ENCODE results near the gene ZNF581.
A peak's percentile ranks its signal among the peaks of the same experiment; 100 is the strongest.

ZNF581 gene

DNA sequence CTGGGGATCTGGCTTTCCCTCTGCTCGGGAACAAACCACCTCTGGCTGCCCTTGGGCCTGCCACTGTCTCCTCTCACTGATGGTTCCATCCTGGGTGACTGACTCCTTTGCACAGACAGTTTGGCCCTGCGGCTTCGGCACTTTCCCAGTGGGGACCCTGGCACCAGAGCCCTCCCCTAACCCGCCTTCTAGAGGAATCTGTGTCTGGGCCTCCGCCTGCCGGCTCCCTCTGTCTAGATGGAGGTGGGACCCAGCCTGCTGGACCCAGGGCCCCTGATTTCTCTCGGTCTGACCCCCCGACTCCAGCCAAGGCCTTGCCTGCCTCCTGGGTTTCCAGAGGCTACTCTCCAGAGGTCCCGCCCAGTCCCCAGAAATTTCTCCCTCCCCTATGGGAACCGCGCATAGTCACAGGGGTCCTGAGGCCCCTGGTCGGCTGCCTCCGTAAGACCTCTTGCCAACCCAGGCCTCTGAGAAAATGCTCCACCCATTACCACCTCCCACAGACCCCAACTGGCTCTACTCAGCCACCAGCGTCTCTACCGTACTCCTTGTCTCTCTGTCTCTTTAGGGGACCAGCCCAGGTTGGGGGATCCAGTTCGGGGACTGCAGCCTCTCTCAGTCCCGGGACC is 7.3 kb downstream of the ZNF581 start:
- DNase-seq: no peak

DNA sequence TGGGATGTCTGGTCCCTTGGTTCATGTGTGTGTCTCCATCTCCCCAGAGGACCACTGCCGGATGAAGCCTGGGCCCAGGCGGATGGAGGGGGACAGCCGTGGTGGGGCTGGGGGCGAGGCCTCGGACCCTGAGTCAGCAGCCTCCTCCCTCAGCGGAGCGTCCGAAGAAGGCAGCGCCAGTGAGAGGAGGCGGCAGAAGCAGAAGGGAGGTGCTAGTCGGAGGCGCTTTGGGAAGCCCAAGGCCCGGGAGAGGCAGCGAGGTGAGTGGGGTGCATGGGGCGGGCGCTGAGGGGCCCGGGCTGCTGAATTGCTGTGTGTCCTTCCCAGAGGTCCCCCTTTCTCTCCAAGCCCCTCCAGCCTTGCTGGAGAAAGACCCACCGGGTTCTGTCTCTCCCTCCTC is 7.8 kb downstream of the ZNF581 start:
- DNase-seq: no peak

DNA sequence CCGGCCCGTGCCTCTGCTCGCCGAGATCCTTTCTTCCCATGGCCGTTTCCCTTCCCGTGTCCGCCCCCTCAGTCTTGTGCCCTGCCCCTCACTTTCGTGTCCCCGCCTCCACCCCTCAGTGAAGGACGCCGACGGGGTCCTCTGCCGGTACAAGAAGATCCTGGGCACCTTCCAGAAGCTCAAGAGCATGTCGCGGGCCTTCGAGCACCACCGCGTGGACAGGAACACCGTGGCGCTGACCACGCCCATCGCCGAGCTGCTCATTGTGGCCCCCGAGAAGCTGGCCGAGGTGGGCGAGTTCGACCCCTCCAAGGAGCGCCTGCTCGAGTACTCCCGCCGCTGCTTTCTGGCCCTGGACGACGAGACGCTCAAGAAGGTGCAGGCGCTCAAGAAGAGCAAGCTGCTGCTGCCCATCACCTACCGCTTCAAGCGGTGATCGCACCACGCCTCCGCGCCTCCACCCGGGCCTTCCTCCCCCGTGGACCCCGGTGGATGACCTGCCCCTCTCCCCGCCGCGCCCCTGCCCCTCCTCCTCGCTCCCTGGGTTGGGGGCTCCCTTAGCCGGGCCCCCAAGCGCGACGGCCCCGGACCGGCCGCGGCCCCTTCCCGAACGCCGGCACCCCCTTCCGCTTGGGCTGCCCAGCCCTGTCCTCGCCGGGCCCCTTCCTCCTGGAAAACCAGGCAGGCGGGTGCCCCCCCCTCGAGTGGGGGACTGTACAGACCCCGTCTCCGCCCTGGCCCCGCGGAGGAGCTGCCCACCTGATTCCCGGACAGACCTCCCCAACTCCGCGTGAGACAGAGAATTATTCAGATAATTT is 9.1 kb downstream of the ZNF581 start:
- DNase-seq: no peak

DNA sequence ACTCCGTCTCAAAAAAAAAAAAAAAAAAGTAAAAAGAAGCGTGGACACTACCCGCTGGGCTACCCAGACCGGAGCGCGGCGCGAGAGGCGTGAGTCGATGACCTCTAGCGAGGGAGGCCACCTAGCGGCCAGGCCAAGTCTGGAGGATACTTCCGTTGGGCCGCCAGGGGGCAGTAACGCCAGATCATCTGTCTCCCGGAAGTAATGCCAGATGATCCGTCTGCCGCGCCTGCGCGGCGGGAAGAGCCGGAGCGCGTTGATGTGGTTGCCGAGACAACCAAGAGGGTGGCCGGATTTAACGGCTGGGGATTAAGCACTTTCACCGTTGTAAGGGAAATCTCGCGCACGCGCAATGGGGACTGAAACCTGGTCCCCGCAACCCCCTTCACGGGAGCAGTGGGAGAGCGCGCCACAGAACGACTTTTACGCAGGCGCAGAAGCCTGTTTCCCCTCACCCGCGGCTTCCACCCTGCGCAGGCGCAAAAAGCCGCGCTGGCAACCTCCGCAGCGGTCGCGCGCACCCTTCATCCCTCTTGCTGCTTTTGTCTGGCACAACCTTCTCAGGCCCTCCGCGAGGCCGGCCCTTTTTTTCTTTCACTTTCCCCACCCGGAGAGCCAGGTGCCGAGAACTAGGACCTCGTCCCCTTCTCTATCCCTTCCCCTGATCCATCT is 10.3 kb downstream of the ZNF581 start:
- DNase-seq: peak; percentile 99

DNA sequence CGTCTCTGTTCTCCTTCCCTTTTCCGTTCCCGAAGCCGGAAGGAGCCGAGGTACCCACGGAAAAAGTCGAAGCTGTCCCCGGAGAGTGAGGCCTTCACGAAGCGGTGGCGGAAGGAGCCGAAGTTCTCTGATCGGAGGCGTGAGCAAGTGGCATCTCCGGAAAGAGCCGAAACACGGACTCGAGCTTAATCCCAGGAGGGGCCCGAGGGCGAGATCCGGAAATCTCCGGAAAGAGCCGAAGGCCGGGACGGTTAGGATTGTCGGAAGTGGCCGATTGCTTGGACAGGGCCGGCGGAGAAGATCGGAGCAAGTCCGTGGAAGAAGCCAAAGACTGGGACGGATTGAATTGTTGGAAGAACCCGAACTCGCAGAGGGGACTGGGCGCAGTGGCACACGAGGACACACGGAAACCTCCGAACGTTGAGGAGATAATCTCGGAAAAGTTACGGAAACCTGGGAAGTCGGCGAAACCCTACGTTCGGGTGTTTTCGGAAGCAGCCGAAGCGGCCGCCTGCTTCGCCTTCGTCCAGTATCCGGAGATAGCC is 10.9 kb downstream of the ZNF581 start:
- peak; percentile 99 for DNase-seq

DNA sequence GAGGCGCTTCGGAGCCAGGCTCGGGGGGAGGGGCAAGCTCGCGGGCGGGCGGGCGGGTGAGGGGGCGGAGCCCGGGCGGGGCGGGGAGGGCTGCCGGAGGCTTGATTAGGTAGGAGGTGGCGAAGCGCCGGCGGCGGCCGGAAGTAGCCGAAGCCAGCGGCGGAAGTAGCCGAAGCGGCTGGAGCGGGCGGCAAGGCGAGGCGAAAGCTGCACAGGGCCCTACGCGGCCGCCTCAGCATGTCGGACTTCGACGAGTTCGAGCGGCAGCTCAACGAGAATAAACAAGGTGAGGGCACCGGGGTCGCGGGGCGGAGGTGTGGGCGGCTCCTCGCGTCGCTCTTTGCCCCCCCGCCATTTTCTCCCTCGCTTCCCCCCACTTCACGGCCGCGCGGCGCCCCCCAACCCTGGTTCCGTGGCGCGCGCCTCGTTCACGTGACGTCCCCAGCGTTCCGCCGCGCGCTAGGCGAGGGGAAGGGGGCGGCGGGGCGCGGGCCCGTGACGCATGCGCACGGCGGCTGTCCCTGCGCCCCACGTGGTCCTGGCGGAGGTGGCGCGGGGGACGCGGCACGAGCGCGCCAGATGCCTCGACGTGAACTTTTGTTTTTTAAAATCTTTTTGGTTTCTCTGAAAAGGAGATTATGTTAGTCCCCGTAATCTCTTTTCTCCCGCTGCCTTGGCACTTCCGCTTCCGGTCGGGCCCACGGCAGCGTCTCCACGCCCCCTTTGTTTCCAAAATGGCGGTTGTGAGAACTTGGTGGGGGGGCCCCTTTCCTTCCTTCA is 11.6 kb downstream of the ZNF581 start, which contains the start of gene U2AF2:
Gene U2AF2 (plus strand): TSS at position 168 of the 780 bp plus-strand sequence. CDS start 70 bp downstream, at position 238.
- DNase-seq: peak; percentile 94

DNA sequence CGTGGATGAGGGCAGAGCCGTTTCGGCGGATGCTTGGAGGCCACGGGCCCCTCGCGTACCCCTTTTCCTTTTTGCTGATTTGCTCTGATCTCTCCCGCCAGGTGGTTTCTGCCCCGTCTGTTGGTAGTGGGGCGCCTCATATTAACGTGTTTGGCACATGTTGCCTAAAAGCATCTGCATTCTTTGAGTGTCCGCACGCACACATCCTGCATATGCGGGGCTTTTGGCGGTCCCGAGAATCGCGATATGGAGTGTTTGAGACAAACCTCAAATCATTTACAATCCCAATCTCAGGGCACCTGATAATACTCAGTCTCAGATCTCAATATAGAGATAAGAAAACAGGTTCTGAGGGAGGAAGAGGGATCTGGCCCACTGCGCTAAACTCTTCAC is 12.2 kb downstream of the ZNF581 start:
- DNase-seq: no peak

DNA sequence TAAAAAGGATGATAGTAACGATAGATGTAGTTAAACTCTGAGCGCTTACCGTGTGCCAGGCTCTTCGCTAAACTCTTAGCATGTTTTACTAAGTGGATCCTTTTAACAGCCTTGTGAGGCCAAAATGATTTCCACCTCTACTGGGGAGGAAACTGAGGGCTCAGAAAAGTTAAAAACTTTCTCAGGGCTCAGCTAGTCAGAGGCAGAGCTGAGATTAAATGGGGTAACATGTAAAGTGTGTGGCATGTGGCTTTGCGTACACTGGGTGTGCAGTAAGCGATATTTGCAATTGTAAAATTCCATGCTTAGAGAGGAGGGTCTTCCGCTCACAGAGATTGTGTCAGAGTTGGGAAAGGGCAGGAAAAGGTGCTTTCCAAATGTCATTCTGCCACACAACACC is 13.1 kb downstream of the ZNF581 start:
- DNase-seq: no peak

DNA sequence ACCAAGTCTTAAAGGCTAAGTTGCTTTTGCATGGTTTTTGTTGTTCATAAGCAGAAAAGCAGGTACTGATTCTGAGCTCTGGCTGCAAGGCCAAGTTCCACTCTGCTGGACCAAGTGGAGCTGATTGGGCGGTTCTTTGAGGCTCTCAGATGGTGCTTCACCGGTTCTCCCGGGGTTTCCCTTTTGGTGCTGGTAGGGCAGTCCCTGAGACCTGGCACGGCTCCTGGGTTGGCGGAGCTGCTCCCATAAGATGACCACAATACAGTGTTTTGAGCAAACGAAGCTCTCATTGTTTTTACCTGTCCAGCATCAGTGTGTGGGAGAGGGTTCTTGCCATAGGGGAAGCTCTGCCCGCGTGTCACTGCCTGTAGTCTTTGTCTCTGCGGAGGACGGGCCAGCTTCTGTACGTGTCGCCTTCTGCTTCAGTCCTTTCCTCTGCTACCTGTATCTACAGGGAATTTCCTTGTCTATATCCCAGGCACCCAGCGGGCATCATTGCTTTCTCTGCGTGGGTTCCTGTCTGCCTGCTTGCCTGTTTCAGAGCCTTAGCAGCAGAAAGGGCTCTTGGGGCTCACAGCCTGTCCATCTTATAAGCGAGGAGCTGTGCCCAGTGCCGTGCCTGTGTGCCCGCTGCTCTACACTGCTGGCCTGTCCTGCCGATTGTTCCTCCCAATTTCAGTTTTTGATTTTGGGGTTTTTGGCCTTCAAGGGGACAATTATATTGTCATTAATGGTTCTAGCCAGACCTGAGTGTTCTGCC is 13.7 kb downstream of the ZNF581 start:
- no peak for DNase-seq

DNA sequence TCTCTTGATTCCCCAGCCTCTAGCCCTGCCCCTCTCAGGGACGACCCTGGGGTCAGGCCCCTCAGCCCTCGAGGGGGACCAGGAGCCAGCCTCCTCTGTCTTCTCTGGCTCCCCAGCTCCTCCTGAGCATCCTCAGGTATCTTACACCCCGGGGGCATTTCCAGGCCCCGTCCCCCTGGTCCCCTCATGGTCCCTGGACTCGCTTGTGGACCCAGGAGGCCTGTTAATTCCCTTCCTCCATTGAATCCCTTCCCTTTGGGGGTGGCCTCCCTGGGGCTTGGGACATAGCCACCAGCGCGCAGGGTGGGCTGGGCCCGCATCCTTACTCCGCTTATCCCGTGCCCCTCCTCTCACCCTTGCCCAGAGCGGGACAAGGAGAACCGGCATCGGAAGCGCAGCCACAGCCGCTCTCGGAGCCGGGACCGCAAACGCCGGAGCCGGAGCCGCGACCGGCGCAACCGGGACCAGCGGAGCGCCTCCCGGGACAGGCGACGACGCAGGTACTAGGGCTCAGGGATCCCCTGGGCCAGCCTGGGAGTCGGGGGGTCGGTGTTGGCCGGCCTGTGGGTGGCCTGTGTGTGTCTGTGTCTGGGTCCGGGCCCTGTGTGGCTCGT is 15.5 kb downstream of the ZNF581 start:
- no peak for DNase-seq

DNA sequence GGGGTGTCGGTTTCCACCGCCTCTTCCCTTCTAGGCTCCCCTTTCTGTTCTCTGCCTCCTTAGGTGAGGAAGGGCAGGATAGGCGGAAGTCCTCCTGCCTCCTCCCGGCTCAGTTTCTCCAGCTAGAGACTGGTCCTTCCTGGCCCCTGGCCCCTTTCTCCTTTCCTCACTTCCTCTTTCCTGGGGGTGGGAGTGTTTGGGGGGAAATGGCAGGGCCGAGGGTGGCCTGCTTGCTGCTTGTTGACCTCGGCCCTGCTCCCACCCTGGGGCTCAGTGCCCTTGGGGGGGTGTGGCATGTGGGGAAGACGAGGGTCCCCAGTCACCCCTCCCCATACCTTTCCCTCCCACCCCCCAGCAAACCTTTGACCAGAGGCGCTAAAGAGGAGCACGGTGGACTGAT is 16.4 kb downstream of the ZNF581 start:
- DNase-seq: no peak

DNA sequence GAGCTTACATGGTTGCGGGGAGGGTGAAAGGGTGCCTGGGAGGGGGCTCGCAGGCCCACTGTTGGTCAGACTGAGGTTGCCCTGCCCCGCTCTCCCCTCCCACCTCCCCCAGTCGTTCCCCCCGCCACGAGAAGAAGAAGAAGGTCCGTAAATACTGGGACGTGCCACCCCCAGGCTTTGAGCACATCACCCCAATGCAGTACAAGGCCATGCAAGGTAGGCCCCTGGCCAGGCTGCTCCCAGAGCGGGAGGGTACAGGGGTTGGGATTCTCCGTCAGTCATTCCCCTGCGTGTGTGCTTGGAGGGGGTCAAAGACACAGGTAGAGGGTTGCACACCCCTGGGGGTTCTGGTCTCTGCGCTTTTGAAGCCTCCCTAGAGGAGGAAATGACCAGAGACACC is 17.0 kb downstream of the ZNF581 start:
- no peak for DNase-seq

DNA sequence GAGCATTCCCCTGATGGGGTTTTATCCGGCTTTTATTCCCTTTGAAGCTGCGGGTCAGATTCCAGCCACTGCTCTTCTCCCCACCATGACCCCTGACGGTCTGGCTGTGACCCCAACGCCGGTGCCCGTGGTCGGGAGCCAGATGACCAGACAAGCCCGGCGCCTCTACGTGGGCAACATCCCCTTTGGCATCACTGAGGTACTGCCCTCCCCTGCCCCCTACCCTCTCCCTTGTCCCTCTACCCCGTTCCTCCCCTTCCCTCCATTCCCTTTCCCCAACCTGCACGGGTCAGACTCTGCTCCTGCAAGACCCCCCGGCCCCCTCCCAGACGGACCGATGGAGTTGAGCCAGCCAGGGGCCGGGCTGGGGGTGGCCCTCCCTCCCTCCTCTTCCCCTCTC is 17.5 kb downstream of the ZNF581 start:
- DNase-seq: no peak

DNA sequence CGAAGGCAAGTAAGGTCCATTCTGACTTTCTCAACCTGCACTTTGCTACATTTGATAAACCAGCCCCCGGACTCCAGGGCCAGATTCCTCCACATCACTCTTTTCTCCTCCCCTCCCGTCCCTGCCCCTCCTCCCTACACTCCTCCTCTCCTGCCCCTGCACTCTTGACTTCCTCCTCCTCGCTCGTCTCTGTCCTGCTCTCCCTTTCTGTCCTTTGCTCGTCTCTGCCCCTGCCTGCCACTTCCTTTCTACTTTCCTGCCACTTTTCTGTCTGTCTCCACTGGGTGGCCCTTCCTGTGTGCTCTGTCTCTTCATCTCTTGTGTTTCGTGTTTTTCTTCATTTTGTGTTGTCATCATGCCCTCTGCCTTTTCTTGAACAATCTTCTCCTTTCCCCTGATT is 18.4 kb downstream of the ZNF581 start:
- DNase-seq: no peak

DNA sequence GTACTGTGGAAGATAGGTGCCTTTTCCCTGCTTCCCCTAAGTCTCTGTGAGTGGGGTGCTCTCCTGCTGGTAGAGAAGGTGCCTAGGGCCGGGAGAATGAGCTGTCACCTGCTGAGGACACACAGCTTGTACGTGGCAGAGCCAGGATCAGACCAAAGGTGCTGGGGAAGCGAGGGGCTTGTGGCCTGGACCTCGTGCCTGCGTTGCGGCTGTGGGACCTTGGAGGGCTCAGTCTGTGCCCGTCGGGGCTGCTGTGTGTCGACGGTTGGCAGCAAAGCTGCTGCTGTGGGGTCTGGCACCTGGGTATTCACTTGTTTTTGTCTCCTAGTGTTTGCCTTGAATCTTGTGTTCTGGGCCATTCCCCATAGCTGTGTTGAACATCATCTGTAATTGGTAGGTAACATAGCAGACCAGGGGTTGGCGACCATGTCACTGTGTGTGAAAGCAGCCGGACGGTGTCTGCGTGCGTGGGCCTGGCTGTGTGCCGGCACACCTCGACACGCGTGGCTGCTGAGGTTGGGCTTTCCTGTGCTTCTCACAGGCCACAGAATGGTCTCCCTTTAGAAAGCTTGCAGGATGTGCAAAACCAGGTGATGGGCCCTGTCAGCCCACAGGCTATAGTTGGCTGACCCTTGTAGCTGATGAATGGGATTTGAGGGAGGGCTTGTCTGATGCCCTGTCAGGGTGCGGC is 20.5 kb downstream of the ZNF581 start:
- no peak for DNase-seq

DNA sequence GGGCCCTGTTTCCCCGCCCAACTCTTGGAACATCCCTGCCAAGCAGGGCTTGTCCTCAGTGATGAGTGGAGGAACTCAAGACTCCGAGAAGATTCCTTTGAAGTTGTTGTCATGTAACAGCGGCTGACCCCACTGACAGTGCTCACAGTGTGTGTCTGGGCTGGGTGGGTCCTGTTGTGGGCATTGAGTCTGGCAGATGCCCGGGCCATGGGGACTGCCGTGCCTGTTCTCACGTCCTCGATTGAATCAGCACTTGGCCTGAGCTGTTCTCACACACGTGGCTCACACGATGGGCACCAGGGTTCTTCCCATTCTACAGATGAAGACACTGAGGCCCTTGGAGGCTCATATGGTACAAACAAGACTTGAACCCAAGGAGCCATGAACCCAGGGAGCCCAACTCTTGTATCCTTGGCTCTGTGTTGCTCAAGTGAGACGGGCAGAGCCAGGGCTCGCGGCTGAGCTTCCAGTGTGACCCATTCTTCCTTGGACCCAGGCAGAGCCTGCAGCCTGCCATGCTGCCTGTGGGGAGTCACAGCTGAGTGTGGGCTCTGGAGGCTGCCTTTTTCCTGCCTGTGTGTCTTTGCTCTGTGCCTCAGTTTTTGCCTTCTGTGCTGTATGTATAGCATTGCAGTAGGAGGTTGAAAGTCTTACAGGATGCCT is 23.0 kb downstream of the ZNF581 start:
- DNase-seq: no peak

DNA sequence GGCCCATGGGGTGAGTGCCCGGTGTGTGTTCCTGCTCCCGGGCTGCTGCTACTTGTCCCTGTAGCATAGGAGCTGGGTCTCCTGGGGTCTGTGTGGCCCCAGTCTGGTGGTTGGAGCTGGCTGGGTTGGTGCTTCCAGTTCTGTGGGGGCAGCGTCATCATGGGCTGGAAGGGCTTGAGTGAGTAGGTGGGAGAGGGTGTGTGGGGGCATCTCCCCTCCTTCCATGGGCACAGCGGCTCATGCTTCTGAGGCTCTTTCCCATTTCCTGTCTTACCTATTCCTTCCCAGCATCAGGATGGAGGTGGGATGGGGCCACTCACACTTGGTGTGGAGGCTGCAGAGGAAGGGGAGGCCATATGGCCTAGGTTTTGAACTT is 23.5 kb downstream of the ZNF581 start:
- DNase-seq: no peak

DNA sequence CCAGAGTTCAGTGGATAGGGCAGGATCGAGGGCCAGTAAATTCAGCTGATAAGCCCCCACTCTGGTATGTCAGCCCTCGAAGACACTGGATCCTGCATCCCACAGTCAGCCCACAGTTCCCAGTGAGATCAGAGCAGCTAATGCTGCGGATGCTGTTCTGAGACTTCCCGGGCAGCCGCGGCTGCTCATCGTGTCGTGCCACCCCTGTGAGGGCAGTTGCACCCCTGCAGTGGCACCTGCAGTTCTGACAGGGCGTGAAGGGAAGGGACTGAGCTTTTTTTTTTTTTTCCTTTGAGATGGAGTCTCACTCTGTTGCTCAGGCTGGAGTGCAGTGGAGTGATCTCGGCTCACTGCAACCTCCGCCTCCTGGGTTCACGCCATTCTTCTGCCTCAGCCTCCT is 24.1 kb downstream of the ZNF581 start:
- no peak for DNase-seq

DNA sequence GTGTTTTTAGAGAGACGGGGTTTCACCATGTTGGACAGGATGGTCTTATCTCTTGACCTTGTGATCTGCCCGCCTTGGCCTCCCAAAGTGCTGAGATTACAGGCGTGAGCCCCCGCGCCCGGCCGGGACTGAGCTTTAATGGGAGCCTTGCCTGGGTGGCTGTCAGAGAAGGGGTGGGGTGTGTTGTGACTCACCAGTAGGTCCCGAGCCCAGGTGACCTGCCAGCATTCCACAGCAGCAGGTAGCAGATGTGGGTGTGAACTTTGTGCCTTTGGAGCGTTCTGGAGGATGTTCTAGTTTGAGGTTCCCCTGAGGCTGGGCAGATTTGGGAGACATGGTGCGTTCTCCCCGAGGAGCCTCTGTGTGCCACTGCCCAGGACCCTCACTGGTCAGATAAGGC is 24.5 kb downstream of the ZNF581 start:
- no peak for DNase-seq

DNA sequence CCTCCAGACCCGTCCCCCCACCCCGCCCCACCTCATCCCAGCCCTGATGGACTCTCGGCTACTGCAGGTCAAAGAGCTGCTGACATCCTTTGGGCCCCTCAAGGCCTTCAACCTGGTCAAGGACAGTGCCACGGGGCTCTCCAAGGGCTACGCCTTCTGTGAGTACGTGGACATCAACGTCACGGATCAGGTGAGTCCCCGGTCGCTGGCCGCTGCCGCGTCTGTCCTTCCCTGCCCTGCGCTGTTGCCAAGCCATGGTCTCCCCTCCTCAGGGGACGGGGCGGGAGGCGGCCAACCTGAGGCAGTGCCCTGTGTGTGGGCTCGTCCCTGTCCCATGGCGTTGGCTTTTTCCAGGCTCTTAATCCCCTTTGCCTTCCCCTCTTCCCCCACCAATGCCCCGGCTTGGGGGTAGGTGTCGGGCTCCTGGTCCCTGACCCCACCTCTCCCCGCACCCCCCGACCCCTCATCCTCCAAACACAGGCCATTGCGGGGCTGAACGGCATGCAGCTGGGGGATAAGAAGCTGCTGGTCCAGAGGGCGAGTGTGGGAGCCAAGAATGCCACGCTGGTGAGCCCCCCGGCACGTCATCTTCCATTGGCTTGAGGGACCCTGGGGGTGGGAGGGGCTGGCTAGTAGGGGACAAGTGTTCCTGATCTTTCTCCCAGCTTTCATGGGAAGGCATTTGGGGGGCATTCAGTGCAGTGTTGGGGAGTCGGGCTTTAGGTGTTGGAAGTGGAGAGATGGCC is 25.3 kb downstream of the ZNF581 start:
- no peak for DNase-seq

All from NCI-H1105 (cell line).